A549 (cell line): ENCODE data around the gene PLPP6. TPM values are rescaled to one million over a fixed set of nuclear protein-coding genes. Genes with fewer than 3 reads are reported as not detected.

Experiments used
- ATAC-seq, 2 experiments: fragments of 200-7000 bp in 1 of 2; fragments of >200 bp in 1 of 2; cut with Nextera tagmentation in 1 of 2; cut with Tn5 transposase in 1 of 2; 3 replicates each; pipeline versions ENCODE4 v1.8.0 to v1.9.1; 2018 to 2020; ENCODE audit warnings: mild to moderate bottlenecking in 1 of 2, moderate library complexity in 1 of 2
- CTCF ChIA-PET: fragments of 300-600 bp; sonication (Branson Sonifier 250); formaldehyde crosslinking; extraction: SDS; loops from one replicate; lab custom pipeline; 2021; ENCODE audit warnings: antibody characterized with exemption, inconsistent platforms; lab: Yijun Ruan, JAX
- POLR2A ChIA-PET: fragments of 350-600 bp; formaldehyde crosslinking; extraction: SDS; loops from one replicate; lab custom pipeline; 2021; ENCODE audit warnings: antibody characterized with exemption, inconsistent platforms; lab: Yijun Ruan, JAX
- DNase-seq, 2 experiments: peaks; one replicate each; pipeline versions ENCODE4 v3.0.0 to v3.0.0-alpha.2; 2011 to 2016; ENCODE audit warnings: low read depth in 1 of 2, low spot score in 1 of 2
- FAIRE-seq: peaks from 2 replicates; lab custom pipeline; 2011; peaks lifted over from hg19 to GRCh38; lab: Jason Lieb, UNC
- H3K27ac ChIP-seq, 2 experiments: fragments of >200 bp; sonication (Bioruptor Twin); formaldehyde crosslinking; 3 replicates each; pipeline ENCODE4 v1.5.1; 2016 to 2017
- H3K4me1 ChIP-seq: fragments of >200 bp; sonication (Bioruptor Twin); formaldehyde crosslinking; 3 replicates; pipeline ENCODE4 v1.6.1; 2016
- H3K4me2 ChIP-seq: fragments of >200 bp; sonication (Bioruptor Twin); formaldehyde crosslinking; 3 replicates; pipeline ENCODE4 v1.6.1; 2016
- H3K4me3 ChIP-seq: fragments of >200 bp; sonication (Bioruptor Twin); formaldehyde crosslinking; 3 replicates; pipeline ENCODE4 v1.5.1; 2016
- H3K9me3 ChIP-seq: fragments of >200 bp; sonication (Bioruptor Twin); formaldehyde crosslinking; 3 replicates; pipeline ENCODE4 v1.6.1; 2016
- BHLHE40 ChIP-seq: IDR thresholded peaks from 2 replicates; pipeline ENCODE4 v1.6.1; 2012; ENCODE audit warnings: low read depth, low read length, inconsistent platforms
- CBX2 ChIP-seq: fragments of 200-600 bp; sonication (generic); IDR thresholded peaks from 2 replicates; pipeline ENCODE4 v1.6.1; 2016; ENCODE audit warnings: low read depth, mild to moderate bottlenecking, borderline replicate concordance
- CBX8 ChIP-seq: fragments of 200-600 bp; sonication (generic); IDR thresholded peaks from 2 replicates; pipeline ENCODE4 v1.6.1; 2016
- CTCF ChIP-seq: fragments of >200 bp; sonication (Bioruptor Twin); formaldehyde crosslinking; IDR thresholded peaks from 3 replicates; pipeline ENCODE4 v1.5.1; 2016
- EHMT2 ChIP-seq: fragments of 200-600 bp; sonication (generic); IDR thresholded peaks from 2 replicates; pipeline ENCODE4 v1.6.1; 2016; ENCODE audit warnings: antibody characterized with exemption, low read depth, mild to moderate bottlenecking, moderate library complexity
- ELK1 ChIP-seq: fragments of 150-350 bp; IDR thresholded peaks from 2 replicates; pipeline ENCODE4 v1.6.1; 2014; ENCODE audit warnings: low read depth, mild to moderate bottlenecking, low read length
- HEYL ChIP-seq: fragments of 250-450 bp; sonication (Bioruptor Pico); IDR thresholded peaks from 2 replicates; pipeline ENCODE4 v1.8.0; 2021; ENCODE audit warnings: mild to moderate bottlenecking, moderate library complexity
- HOXB13 ChIP-seq: fragments of 250-450 bp; sonication (Bioruptor Pico); IDR thresholded peaks from 2 replicates; pipeline ENCODE4 v1.5.0; 2020; ENCODE audit warnings: low read depth, mild to moderate bottlenecking, moderate library complexity
- JUNB ChIP-seq: fragments of >200 bp; sonication (Bioruptor Twin); formaldehyde crosslinking; IDR thresholded peaks from 2 replicates; pipeline ENCODE4 v1.6.1; 2016
- NR3C1 ChIP-seq: fragments of >200 bp; sonication (Bioruptor Twin); formaldehyde crosslinking; IDR thresholded peaks from 3 replicates; pipeline ENCODE4 v1.6.1; 2017
- PHF8 ChIP-seq: fragments of 200-600 bp; sonication (generic); IDR thresholded peaks from 2 replicates; pipeline ENCODE4 v1.6.1; 2016; ENCODE audit warnings: low read depth, mild to moderate bottlenecking, antibody characterized with exemption, moderate library complexity, borderline replicate concordance
- RAD21 ChIP-seq, 2 experiments: fragments of >200 bp in 1 of 2; sonication (Bioruptor Twin) in 1 of 2; formaldehyde crosslinking in 1 of 2; IDR thresholded peaks in 1 of 2; conservative IDR thresholded peaks in 1 of 2; 2 replicates in 1 of 2; 3 replicates in 1 of 2; pipeline ENCODE4 v1.6.1; 2012 to 2018; ENCODE audit warnings: inconsistent platforms in 1 of 2
- RFX5 ChIP-seq: fragments of 450-650 bp; IDR thresholded peaks from 2 replicates; pipeline ENCODE4 v1.7.1; 2014; ENCODE audit warnings: antibody characterized with exemption, mild to moderate bottlenecking, moderate library complexity
- RNF2 ChIP-seq: fragments of 200-600 bp; sonication (generic); IDR thresholded peaks from 2 replicates; pipeline ENCODE4 v1.6.1; 2016; ENCODE audit warnings: low read depth, mild to moderate bottlenecking, antibody characterized with exemption, moderate library complexity, borderline replicate concordance
- SMC3 ChIP-seq: fragments of >200 bp; sonication (Bioruptor Twin); formaldehyde crosslinking; IDR thresholded peaks from 3 replicates; pipeline ENCODE4 v1.6.1; 2018; ENCODE audit warnings: inconsistent platforms
- TP53 ChIP-seq: fragments of 250-450 bp; sonication (Bioruptor Pico); IDR thresholded peaks from 2 replicates; pipeline ENCODE4 v1.5.0; 2021; ENCODE audit warnings: mild to moderate bottlenecking, moderate library complexity
- ZFP36 ChIP-seq: fragments of 450-650 bp; IDR thresholded peaks from 2 replicates; pipeline ENCODE4 v1.6.1; 2014; ENCODE audit warnings: borderline replicate concordance; ENCODE audit not compliant: partially characterized antibody
- ZSCAN20 ChIP-seq: fragments of 250-450 bp; sonication (Bioruptor Pico); IDR thresholded peaks from 2 replicates; pipeline ENCODE4 v1.8.0; 2022; ENCODE audit warnings: mild to moderate bottlenecking, moderate library complexity
- WGBS: methylation state at CpG from one replicate; pipeline ENCODE4 v1.1.6; 2017; ENCODE audit errors: missing lambda C conversion rate; 5-methylcytosine and 5-hydroxymethylcytosine counted together
- polyA plus RNA-seq, 4 experiments: library from polyadenylated mRNA; depleted of rRNA in 3 of 4; stranded (reverse); fragments of >200 nt; fragmentation: RNase III in 1 of 4; extraction: RNeasy Plus Mini Kit Qiagen cat#74134 plus additional on column Dnase treatment in 1 of 4; gene quantifications; 2 replicates in 3 of 4; 3 replicates in 1 of 4; pipeline ENCODE4 v1.2.3, GENCODE V29; 2011 to 2017
- TF ChIP-seq, protein P1 (sequence below): fragments of 250-450 bp; sonication (Bioruptor Pico); IDR thresholded peaks from 2 replicates; pipeline ENCODE4 v1.5.0; 2020; ENCODE audit warnings: low read depth, mild to moderate bottlenecking, moderate library complexity

The PLPP6 gene
- polyA plus RNA-seq, 2 of the 4 experiments (the other 2 are of a cell fraction): 11.2 to 13.5 TPM

DNA sequence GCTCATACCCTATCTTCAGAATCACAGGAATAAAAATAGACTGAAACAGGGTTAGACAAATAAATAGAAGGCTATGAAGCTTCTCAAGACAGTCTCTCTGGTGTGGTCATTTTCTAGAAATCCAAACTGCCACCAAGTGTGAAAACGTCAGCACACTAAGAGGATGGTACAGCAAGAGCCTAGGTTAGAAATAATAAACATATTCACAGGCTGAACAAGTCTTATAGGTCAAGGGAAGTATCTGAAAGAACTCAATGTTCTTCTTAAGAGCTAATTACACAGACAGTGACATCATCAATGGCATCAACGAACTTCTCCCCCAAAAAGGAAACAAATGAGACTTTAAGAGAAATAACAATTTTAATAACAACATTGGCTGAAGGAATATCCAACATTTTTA is 22.7 kb upstream of the PLPP6 start:
- CTCF ChIA-PET: interaction anchor here (0.6 to 2.2 kb wide), 10 partner anchors 11 to 1265 kb away, joined by 3 to 18 read pairs (median 4); no protein-coding TSS in a partner anchor
- Histone ChIP-seq H3K9me3 (no peaks in the 10 kb centered on the region), H3K4me1 (no peaks in the 10 kb centered on the region), H3K27ac (no peak overlapping the region), H3K4me2 (no peak overlapping the region), H3K4me3 (no peak overlapping the region)
- TF ChIP-seq SMC3: no peak
- no peak for TF ChIP-seq TP53 (CRISPR knock-in tag)
- no peak for TF ChIP-seq JUNB
- FAIRE-seq (no peak), DNase-seq (no peak), ATAC-seq (no peak)
- 21% methylated on average over 2 of the region's 2 CpGs for WGBS
- POLR2A ChIA-PET: no interaction called here

DNA sequence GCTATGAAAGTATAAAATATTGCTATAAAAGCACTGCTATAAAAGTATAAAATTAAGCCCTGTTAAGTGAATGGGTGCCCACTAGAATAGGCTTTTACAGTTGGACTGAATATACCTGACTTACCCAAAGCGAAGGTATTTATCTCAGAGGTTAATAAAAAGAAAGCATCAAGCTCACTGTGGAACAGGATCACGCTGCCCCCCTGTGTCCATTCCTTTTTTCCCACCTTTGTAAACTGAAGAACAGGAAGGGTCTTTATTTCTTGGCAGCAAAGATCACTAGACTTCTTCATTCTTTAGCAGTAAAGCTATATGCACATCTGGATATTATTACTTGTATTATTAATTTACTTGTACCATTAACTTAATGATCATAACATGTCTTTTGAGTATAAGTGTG is 22.1 kb upstream of the PLPP6 start:
- peak in 1 of 2 experiments; percentile 53; a peak in 1 of 6 replicates for ATAC-seq
- DNase-seq: peak in 1 of 2 experiments; percentile 21
- TF ChIP-seq ZFP36: no peak
- TF ChIP-seq, protein P1, sequence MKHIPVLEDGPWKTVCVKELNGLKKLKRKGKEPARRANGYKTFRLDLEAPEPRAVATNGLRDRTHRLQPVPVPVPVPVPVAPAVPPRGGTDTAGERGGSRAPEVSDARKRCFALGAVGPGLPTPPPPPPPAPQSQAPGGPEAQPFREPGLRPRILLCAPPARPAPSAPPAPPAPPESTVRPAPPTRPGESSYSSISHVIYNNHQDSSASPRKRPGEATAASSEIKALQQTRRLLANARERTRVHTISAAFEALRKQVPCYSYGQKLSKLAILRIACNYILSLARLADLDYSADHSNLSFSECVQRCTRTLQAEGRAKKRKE (CRISPR knock-in tag): no peak
- no peak for TF ChIP-seq BHLHE40
- TF ChIP-seq HEYL: no peak
- TF ChIP-seq CTCF: peak; percentile 43
- TF ChIP-seq SMC3: peak; percentile 41
- no peak for TF ChIP-seq ELK1
- TF ChIP-seq RAD21 (conservative IDR thresholded peaks at IDR 0.05 in 1 of 2, IDR thresholded peaks at IDR 0.05 in 1 of 2): peak; percentile 49 to 58; a peak in 4 of 5 replicates
- TF ChIP-seq CBX2: no peak
- TF ChIP-seq RNF2: no peak
- TF ChIP-seq PHF8: no peak
- TF ChIP-seq CBX8: no peak
- H3K4me3 ChIP-seq: no peak overlapping the region
- FAIRE-seq: peak; percentile 36
- H3K9me3 ChIP-seq: no peaks in the 10 kb centered on the region
- no peaks in the 10 kb centered on the region for H3K4me1 ChIP-seq
- 63% methylated on average over 2 of the region's 2 CpGs for WGBS
- H3K4me2 ChIP-seq: no peak overlapping the region
- ChIA-PET POLR2A (no interaction called here), CTCF (interaction anchor here (0.6 to 2.2 kb wide), 13 partner anchors 10 to 1265 kb away, joined by 3 to 18 read pairs (median 3); no protein-coding TSS in a partner anchor)
- no peak overlapping the region for H3K27ac ChIP-seq

GRCh38 chr9:4642351-4642750 is 19.7 kb upstream of the PLPP6 start:
- DNase-seq: no peak
- ATAC-seq: no peak
- Histone ChIP-seq H3K9me3 (no peaks in the 10 kb centered on the region), H3K4me3 (no peak overlapping the region), H3K4me2 (no peak overlapping the region), H3K4me1 (no peaks in the 10 kb centered on the region), H3K27ac (no peak overlapping the region)
- TF ChIP-seq RFX5 (no peak), HOXB13 (CRISPR knock-in tag) (no peak), ZSCAN20 (no peak), ZFP36 (no peak), NR3C1 (no peak), EHMT2 (no peak)
- ChIA-PET POLR2A (no interaction called here), CTCF (interaction anchor here (2.2 kb wide), 1 partner anchor 20 kb away, joined by 7 read pairs; the partner anchor contains the start of gene PLPP6)
- 89% methylated on average over 2 of the region's 2 CpGs for WGBS
- no peak for FAIRE-seq
